Right lobe of liver (tissue), 6 donors: ENCODE results near the gene SLX4. TPM values are rescaled to one million over a fixed set of nuclear protein-coding genes. Genes with fewer than 3 reads are reported as not detected.

Experiments
- ATAC-seq, 4 donors: fragments of 200-7000 bp; cut with Tn5 transposase; one replicate each; pipeline ENCODE4 v1.9.1; 2020; ENCODE audit warnings: mild to moderate bottlenecking in 4 of 4, moderate library complexity in 4 of 4
- DNase-seq, 3 donors: peaks; one replicate each; pipeline ENCODE4 v3.0.0-alpha.2; 2020
- H3K27ac ChIP-seq, 3 donors: fragments of 200-600 bp; one replicate each; pipeline ENCODE4 v1.8.0; 2022
- H3K27me3 ChIP-seq, 2 donors: fragments of 200-600 bp; one replicate each; pipeline ENCODE4 v1.8.0; 2022
- H3K36me3 ChIP-seq, 4 donors: fragments of 200-600 bp; sonication (generic) in 1 of 4; one replicate each; pipeline versions ENCODE4 v1.5.1 to v1.8.0; 2017 to 2022; ENCODE audit warnings: control low read depth in 1 of 4
- H3K4me1 ChIP-seq, 4 donors: fragments of 200-600 bp; sonication (generic) in 1 of 4; one replicate each; pipeline versions ENCODE4 v1.5.1 to v1.8.0; 2017 to 2022; ENCODE audit warnings: control low read depth in 1 of 4
- H3K4me3 ChIP-seq, 3 donors: fragments of 200-600 bp; one replicate each; pipeline ENCODE4 v1.8.0; 2022
- H3K9me3 ChIP-seq, 4 donors: fragments of 200-600 bp; sonication (generic) in 1 of 4; one replicate each; pipeline versions ENCODE4 v1.5.1 to v1.8.0; 2017 to 2022; ENCODE audit warnings: control low read depth in 1 of 4
- CTCF ChIP-seq, 4 donors: fragments of 200-600 bp in 3 of 4; fragments of 450-650 bp in 1 of 4; IDR thresholded peaks; one replicate each; pipeline versions ENCODE4 v1.5.1 to v1.8.0; 2016 to 2022; ENCODE audit warnings: antibody characterized with exemption in 4 of 4, mild to moderate bottlenecking in 2 of 4
- POLR2A ChIP-seq: fragments of 450-650 bp; IDR thresholded peaks from one replicate; pipeline ENCODE4 v1.6.1; 2017; ENCODE audit warnings: antibody characterized with exemption, mild to moderate bottlenecking
- WGBS: methylation state at CpG from one replicate; pipeline ENCODE4 v1.1.6; 2018; ENCODE audit warnings: low coverage, low lambda C conversion rate; ENCODE audit not compliant: insufficient coverage; ENCODE audit errors: missing lambda C conversion rate; 5-methylcytosine and 5-hydroxymethylcytosine counted together
- intact Hi-C, 2 donors: fragments of 100-400 bp; cut with DNase I; formaldehyde crosslinking; loops; one replicate each; pipeline versions ENCODE4 v1.11.2 to v1.14.1; 2022
- total RNA-seq, 6 experiments: library from RNA; depleted of rRNA in 2 of 6; stranded (reverse); fragments of >200 nt in 2 of 6; fragmentation: NEBNext Ultra II Directional in 3 of 6; extraction: Animal tissue kit (Norgen Biotek cat#: 25700) in 3 of 6; gene quantifications; one replicate each; pipeline versions ENCODE4 v1.1.0 to v1.2.4, GENCODE V29; 2016 to 2023
- donor health status: DM: no; HTN: yes; CAD: no.
- donor health status: DM: no; HTN: no; CAD: no.
- donor health status: DM: no; HTN: no; CAD: no.
- donor health status: DM: no; HTN: yes; CAD: no.
- donor health status: DM: no; HTN: yes; CAD: no.

SLX4 gene
- total RNA-seq, 6 experiments from 2014 or later, result 1.8 to 2.9 (median 2.2) TPM

- H3K27me3 ChIP-seq, result no peaks in the 10 kb centered on the region
- no peaks in the 10 kb centered on the region for H3K9me3 ChIP-seq
- H3K27ac ChIP-seq, result no peak overlapping the region
- H3K4me1 ChIP-seq, result no peaks in the 10 kb centered on the region
- WGBS, result 92% methylated on average over 9 of the region's 13 CpGs
- ATAC-seq (no peak), DNase-seq (no peak)
- H3K4me3 ChIP-seq, result no peak overlapping the region
- TF ChIP-seq POLR2A (no peak), CTCF (IDR thresholded peaks at IDR 0.05) (no peak)
- H3K36me3 ChIP-seq, result peaks cover 0 to 5% (median 0%) of the 10 kb centered on the region in 4 donors
- intact Hi-C loops, result no loop called here
These were observed 9.6 kb downstream of the SLX4 start for GRCh38 chr16:3601614-3602319.

GRCh38 chr16:3599922-3600321 is 11.5 kb downstream of the SLX4 start:
- 93% methylated on average over 3 of the region's 4 CpGs for WGBS
- no peaks in the 10 kb centered on the region for H3K9me3 ChIP-seq
- peaks cover 0 to 5% (median 0%) of the 10 kb centered on the region in 4 donors for H3K36me3 ChIP-seq
- no peak overlapping the region for H3K27ac ChIP-seq
- intact Hi-C loops, result no loop called here
- DNase-seq (no peak), ATAC-seq (no peak)
- no peak overlapping the region for H3K4me3 ChIP-seq
- no peak for TF ChIP-seq CTCF (IDR thresholded peaks at IDR 0.05)
- TF ChIP-seq POLR2A, result no peak
- no peaks in the 10 kb centered on the region for H3K27me3 ChIP-seq
- H3K4me1 ChIP-seq, result no peaks in the 10 kb centered on the region

GRCh38 chr16:3599121-3599520 is 12.3 kb downstream of the SLX4 start:
- intact Hi-C loops, result no loop called here
- DNase-seq (no peak), ATAC-seq (peak in 1 of 4 donors; percentile 34)
- Histone ChIP-seq H3K36me3 (peaks cover 0 to 5% (median 0%) of the 10 kb centered on the region in 4 donors), H3K4me1 (no peaks in the 10 kb centered on the region), H3K9me3 (no peaks in the 10 kb centered on the region), H3K27me3 (no peaks in the 10 kb centered on the region), H3K4me3 (no peak overlapping the region), H3K27ac (no peak overlapping the region)
- TF ChIP-seq CTCF (IDR thresholded peaks at IDR 0.05) (no peak), POLR2A (no peak)
- 73% methylated on average over 2 of the region's 8 CpGs for whole genome bisulfite sequencing

- no peak for TF ChIP-seq CTCF (IDR thresholded peaks at IDR 0.05)
- no peak for TF ChIP-seq POLR2A
- intact Hi-C loops, result no loop called here
- peaks cover 0 to 5% (median 0%) of the 10 kb centered on the region in 4 donors for H3K36me3 ChIP-seq
- no peak overlapping the region for H3K27ac ChIP-seq
- 70% methylated on average over 2 of the region's 12 CpGs for WGBS
- no peaks in the 10 kb centered on the region for H3K9me3 ChIP-seq
- no peak overlapping the region for H3K4me3 ChIP-seq
- no peak for ATAC-seq
- H3K4me1 ChIP-seq, result no peaks in the 10 kb centered on the region
- no peaks in the 10 kb centered on the region for H3K27me3 ChIP-seq
- DNase-seq, result no peak
These were observed 13.2 kb downstream of the SLX4 start for GRCh38 chr16:3598236-3598635.
